Measurements from ENCODE around the gene BBLN. TPM values are rescaled to one million over a fixed set of nuclear protein-coding genes. Genes with fewer than 3 reads are reported as not detected.

The BBLN gene
- total and polyA plus RNA-seq, 2 of the 4 experiments (the other 2 are of a cell fraction) = 25.1 to 103 TPM

DNA sequence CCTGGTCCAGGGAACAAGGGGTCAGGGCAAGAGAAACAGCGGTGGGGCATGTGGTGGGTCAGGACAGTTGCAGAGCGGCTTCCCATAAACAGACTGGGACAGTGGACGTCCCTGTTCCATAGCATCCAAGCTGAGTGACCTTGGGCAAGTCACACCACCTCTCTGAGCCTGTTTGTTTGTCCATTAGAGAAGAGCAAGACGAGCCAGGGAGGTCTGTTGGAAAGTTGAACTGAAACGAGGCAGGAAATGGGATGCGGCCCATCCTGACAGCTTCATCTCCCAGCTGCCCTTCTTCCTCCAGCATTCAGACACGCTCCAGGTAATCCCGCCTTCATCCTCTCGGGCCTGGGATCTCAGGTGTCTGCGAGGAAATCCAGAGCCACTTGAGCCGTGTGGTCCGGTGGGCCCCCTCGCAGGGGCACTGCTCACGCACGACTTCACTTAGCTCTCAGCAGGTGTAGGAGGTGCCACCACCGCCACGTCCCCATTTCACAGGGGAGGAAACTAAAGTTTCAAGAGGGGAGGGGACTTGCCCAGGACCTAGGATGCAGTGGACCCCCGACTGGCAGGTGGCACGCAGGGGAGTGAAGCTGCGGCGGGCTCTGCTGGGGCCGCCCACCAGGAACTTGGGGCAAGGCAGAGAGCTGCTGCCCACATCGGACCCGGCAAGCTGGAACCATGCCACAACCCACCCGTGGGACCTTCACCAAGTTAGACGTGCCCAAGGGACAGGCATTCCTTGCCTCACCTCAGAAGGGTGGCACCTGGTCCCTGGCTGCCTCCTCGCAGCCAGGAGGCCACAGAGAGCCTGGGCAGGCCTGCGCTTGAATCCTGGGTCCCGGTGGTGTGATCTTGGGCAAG is 45.5 kb upstream of the BBLN start:
- Histone ChIP-seq H3K9me1 (ENCODE audit: insufficient read depth, low read length) (no peaks in the 10 kb centered on the region), H3K14ac (replicated peaks; ENCODE audit: low read depth, low read length) (no peak overlapping the region), H3K4me3 (ENCODE audit: insufficient read depth, low read depth, low read length) (no peak overlapping the region), H2BK5ac (ENCODE audit: low read depth, low read length, poor library complexity, severe bottlenecking) (no peak overlapping the region), H3K27me3 (ENCODE audit: control insufficient read depth, insufficient read depth, low read length) (no peaks in the 10 kb centered on the region), H3K4me2 (ENCODE audit: low read depth, low read length) (no peak overlapping the region), H4K20me1 (ENCODE audit: insufficient read depth, low read length) (no peaks in the 10 kb centered on the region), H3K79me1 (ENCODE audit: low read depth in 1 of 2, low read length in 2 of 2) (no peaks in the 10 kb centered on the region), H2BK20ac (ENCODE audit: low read depth, low read length) (no peak overlapping the region), H3K27ac (ENCODE audit: insufficient read depth, low read length) (no peak overlapping the region), H2AFZ (replicated peaks; ENCODE audit: low read length, poor library complexity) (no peak overlapping the region), H3K4me1 (ENCODE audit: control insufficient read depth, insufficient read depth, low read length) (no peaks in the 10 kb centered on the region), H2BK120ac (ENCODE audit: low read depth, low read length) (no peak overlapping the region), H3K9me3 (ENCODE audit: control insufficient read depth, insufficient read depth, low read length) (no peaks in the 10 kb centered on the region), H2AK5ac (ENCODE audit: low read depth, low read length) (no peak overlapping the region), H3K36me3 (ENCODE audit: control insufficient read depth, insufficient read depth, low read length) (peaks cover 7% of the 10 kb centered on the region), H4K8ac (ENCODE audit: low read depth in 2 of 2, low read length in 2 of 2) (no peak overlapping the region), H3K4ac (ENCODE audit: low read depth, low read length) (no peak overlapping the region), H3K56ac (ENCODE audit: extremely low read depth, insufficient read depth, low read length) (no peak overlapping the region), H3K18ac (ENCODE audit: low read depth, low read length) (no peak overlapping the region), H4K5ac (ENCODE audit: low read depth, low read length) (no peak overlapping the region), H2BK15ac (ENCODE audit: low read depth, low read length) (no peak overlapping the region), H2AK9ac (replicated peaks; ENCODE audit: low read depth, low read length, poor library complexity) (no peak overlapping the region), H4K91ac (ENCODE audit: insufficient read depth, low read depth, low read length) (no peak overlapping the region), H3K9ac (ENCODE audit: low read depth, low read length) (no peak overlapping the region), H3K23ac (ENCODE audit: low read depth, low read length) (no peak overlapping the region)
- CTCF ChIA-PET = no interaction called here
- ATAC-seq (ENCODE audit: low read depth) = no peak
- in situ Hi-C loops (cut with MboI; ENCODE audit: low sequenced_read_pairs) = no loop called here
- intact Hi-C loops (cut with micrococcal nuclease) = loop anchor here (5.0 kb wide), 1 partner anchor 372 kb away; no protein-coding TSS in a partner anchor
- 88% methylated on average over 5 of the region's 29 CpGs; no CpG with 5 or more reads in 1 of the 2 experiments for WGBS, 2 experiments (ENCODE audit: extremely low coverage in 2 of 2, insufficient read length in 1 of 2)
- POLR2A ChIA-PET (ENCODE audit: unreplicated experiment) = no interaction called here
- no peak for DNase-seq
- no peak for TF ChIP-seq CEBPB (IDR thresholded peaks at IDR 0.05; ENCODE audit: low read depth, low read length)
- no peak for TF ChIP-seq MAZ (IDR thresholded peaks at IDR 0.05; ENCODE audit: borderline replicate concordance, low read depth, low read length)
- TF ChIP-seq CTCF (conservative IDR thresholded peaks at IDR 0.05; ENCODE audit: low read depth, low read length) = no peak
- TF ChIP-seq, protein P1, sequence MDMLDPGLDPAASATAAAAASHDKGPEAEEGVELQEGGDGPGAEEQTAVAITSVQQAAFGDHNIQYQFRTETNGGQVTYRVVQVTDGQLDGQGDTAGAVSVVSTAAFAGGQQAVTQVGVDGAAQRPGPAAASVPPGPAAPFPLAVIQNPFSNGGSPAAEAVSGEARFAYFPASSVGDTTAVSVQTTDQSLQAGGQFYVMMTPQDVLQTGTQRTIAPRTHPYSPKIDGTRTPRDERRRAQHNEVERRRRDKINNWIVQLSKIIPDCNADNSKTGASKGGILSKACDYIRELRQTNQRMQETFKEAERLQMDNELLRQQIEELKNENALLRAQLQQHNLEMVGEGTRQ (IDR thresholded peaks at IDR 0.05; ENCODE audit: low read depth, low read length) = no peak
- no peak for TF ChIP-seq NFE2L2 (IDR thresholded peaks at IDR 0.05; ENCODE audit: low read depth, low read length)
- no peak for TF ChIP-seq RAD21 (IDR thresholded peaks at IDR 0.05; ENCODE audit: low read length)
- TF ChIP-seq RFX5 (IDR thresholded peaks at IDR 0.05; ENCODE audit: low read depth, low read length) = no peak
- TF ChIP-seq ELK1 (IDR thresholded peaks at IDR 0.05; ENCODE audit: borderline replicate concordance, low read depth, low read length) = no peak
- TF ChIP-seq SMC3 (IDR thresholded peaks at IDR 0.05; ENCODE audit: low read depth, low read length) = no peak
- TF ChIP-seq BHLHE40 (IDR thresholded peaks at IDR 0.05; ENCODE audit: low read depth, low read length) = no peak
- no peak for TF ChIP-seq CHD1 (IDR thresholded peaks at IDR 0.05; ENCODE audit: low read depth, low read length)
- no peak for TF ChIP-seq MAFK (IDR thresholded peaks at IDR 0.05; ENCODE audit: low read depth, low read length)
- TF ChIP-seq RCOR1 (IDR thresholded peaks at IDR 0.05; ENCODE audit: insufficient replicate concordance, low read length) = no peak
- dilution Hi-C loops (cut with HindIII; ENCODE audit: low sequenced_read_pairs, unreplicated experiment) = no loop called here
- BruUV-seq (replicated peaks) = no TSS peak
